ENCODE measurements around the gene PIH1D1. TPM values are rescaled to one million over a fixed set of nuclear protein-coding genes. Genes with fewer than 3 reads are reported as not detected.

Gene PIH1D1
- total RNA-seq, 2 experiments from 2014 or later = 152 to 154 TPM

DNA sequence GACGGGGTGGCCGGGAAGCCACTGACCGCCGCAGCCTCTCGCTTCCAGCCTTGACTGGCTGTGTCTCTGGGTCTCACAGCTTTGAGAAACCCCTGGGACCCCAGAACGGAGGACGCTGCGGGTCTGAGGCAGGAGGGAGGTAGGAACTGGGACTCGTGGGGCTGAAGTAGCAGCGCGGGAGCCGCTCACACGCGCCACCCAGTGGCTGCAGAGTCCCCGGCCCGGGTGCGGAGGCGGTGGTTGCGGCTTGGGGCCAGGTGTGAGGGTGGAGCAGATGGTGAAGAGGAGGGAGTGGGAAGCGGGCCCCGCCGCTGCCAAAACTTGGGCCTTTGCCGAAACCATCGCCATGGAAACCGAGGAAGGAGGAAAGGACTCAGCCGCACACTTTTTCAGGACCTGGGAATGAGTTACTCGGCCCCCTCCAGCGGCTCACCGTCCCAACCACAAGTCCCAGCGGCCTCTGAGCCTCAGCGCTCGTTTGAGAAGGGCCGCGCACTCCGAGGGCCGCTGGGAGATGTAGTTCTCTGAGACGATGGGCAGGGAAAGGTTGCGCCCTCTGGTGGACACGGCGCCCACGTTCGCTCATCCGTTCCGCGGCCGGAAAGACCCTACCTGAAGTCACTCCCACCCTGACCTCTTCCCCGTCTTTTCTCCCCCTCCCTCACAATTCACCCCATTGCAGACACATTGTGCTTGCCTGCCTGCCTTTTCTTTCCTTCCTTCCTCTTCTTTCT, 8.1 kb downstream of the PIH1D1 start:
- POLR2A ChIA-PET = interaction anchor here (0.6 to 1.0 kb wide), 2 partner anchors 8 to 33 kb away, joined by 3 read pairs; no protein-coding TSS in a partner anchor
- CTCF ChIA-PET = interaction anchor here (0.6 to 3.8 kb wide), 14 partner anchors 11 to 336 kb away, joined by 3 to 20 read pairs (median 4); partner anchors contain the start of gene KASH5

DNA sequence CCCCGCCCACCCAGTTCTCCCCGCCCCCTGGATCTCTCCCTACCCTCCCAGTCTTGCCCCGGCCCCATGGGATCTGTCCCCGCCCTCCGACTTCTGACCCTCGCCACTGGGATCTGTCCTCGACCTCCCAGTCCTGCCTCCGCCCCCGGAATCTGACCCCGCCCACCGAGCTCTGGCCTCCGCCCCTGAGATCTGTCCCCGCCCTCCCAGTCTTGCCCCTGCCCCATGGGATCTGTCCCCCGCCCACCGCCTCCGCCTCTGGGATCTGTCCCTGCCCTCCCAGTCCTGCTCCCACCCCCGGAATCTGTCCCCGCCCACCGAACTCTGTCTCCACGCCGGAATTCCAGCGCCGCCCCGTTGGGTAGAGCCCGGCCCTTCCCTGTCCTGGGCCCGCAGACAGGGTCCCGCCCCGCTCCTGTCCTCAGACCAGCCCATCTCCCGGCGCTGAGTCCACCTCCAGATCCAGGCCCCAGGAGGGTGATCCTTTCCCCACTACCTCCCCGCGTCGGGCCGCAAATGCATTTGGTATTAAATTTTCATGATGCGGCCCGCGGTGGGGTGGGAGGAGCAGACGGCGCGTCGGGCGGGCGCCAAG, 8.7 kb downstream of the PIH1D1 start:
- POLR2A ChIA-PET = interaction anchor here (0.6 kb wide), 1 partner anchor 9 kb away, joined by 3 read pairs; no protein-coding TSS in a partner anchor
- CTCF ChIA-PET = interaction anchor here (0.6 to 3.8 kb wide), 11 partner anchors 17 to 120 kb away, joined by 3 to 20 read pairs (median 3); partner anchors contain the start of gene KASH5

DNA sequence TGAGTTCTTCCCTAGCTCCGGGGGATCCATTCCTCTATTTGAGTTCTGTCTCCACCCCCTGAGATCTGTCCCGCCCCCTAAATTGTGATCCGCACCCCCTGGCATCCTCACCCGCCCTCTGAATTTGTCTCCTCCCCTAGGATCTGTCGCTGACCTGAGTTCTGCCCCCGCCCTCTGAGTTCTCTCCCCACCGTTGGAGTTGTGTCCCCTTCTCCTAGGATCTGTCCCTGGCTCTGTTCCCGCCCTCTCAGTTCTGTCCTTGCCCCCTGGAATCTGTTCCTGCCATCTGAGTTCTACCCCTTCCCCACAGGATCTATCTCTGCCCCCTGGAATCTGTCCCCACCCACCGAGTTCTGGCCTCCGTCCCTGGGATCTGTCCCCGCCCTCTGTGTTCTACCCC, 9.3 kb downstream of the PIH1D1 start:
- POLR2A ChIA-PET = no interaction called here
- CTCF ChIA-PET = interaction anchor here (0.8 to 1.8 kb wide), 6 partner anchors 23 to 120 kb away, joined by 3 to 11 read pairs (median 4); partner anchors contain the start of gene KASH5

DNA sequence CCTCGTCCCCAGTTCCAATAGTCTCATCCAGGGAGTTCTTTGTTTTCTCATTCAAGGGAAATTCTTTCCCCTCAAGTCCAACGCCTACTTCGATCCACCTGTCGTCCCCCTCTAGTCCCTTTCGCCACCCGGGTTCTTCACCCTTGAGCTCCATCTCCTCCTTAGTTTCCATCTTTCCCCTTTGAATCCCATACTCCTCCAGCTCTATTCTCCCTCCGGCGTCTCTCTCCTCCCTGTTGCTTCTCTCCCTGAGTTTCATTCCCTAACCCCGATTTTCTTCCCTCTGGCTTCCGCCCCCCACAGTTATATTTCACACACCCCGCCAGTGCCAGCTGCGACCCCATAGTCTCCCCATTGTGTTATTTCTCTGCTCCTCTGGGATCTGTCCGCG, 9.7 kb downstream of the PIH1D1 start:
- CTCF ChIA-PET = interaction anchor here (0.8 to 1.8 kb wide), 3 partner anchors 31 to 119 kb away, joined by 4 to 11 read pairs (median 8); no protein-coding TSS in a partner anchor
- POLR2A ChIA-PET = no interaction called here

DNA sequence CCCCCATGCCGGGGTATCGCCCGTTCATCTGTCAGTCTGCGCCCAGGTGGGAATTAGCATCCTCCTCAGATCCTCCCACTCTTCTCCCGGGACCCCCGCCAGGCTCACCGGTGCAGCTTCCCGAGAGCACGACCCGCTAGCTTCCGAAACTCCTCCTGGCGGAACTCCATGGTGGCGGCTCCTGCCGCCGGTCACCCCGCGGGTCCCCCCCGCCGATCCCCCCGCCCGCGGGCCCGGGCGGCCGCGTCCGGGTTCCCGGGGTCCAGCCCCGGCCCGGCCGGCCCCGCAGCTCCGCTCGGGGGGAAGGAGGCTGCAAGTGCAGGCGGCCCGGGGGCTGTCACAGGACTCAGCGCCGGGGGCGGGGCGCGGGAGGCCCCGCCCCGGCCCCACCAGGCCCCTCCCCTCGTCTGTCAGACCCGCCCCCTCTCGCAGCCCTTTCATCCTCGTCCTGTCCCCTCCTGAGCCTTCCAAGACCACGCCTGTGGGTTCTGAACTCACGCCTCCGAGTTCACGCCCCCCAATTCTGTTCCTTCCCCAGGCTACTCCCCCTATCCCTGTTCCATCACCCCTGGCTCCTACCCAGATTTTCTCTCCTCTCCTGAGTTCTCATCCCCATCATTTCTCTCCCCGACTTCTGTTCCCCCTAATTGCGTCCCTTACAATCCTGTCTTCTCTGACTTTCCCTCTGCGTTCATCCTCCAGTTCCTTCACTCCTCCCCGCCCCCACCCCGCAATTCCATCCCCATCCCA, 10.2 kb downstream of the PIH1D1 start, which contains the start of gene SLC17A7:
SLC17A7 (minus strand) TSS at position 318 of the 750 bp plus-strand sequence; CDS start at position 170, 148 bp downstream.
- ChIA-PET CTCF (interaction anchor here (1.6 to 2.2 kb wide), 3 partner anchors 32 to 50 kb away, joined by 7 to 11 read pairs (median 8); partner anchors contain the start of gene FLT3LG), POLR2A (interaction anchor here (0.6 kb wide), 1 partner anchor 31 kb away, joined by 7 read pairs; no protein-coding TSS in a partner anchor)

DNA sequence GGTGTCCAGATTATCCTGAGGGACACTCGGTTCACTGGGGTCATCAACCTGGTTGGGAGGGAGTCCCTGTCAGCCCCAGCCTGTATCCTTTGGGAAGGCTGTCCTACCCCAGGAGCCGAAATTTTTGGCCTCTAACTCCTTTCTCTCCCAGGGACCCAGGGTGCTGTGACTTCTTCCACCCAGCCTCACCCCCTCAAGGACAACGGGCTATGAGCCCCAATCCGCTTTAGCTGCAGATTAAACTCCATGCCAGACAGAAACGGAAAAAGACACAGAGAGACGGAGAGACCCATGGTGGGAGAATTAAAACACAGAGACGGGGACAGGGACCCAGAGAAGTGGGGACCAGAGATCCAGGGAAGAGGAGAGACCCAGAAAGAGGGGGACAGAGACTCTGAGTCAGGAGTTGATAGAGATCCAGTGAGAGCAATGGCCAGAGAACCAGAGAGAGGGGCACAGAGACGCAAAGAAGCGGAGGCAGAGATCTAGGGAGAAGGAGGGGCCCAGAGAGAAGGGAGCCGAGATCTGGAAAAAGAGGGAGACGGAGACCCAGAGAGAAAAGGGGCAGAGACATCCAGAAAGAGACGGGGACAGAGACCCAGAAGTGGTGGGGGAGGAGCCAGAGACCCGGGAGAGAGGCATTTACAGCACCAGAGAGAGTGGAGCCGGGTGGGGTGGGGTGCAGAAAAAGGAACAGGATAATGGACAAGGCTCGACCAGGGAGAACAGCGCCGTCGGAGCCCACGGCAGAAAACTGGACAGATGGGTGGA, 11.0 kb downstream of the PIH1D1 start:
- ChIA-PET CTCF (interaction anchor here (1.2 to 2.2 kb wide), 2 partner anchors 9 to 33 kb away, joined by 4 to 7 read pairs; partner anchors contain the start of gene FLT3LG), POLR2A (interaction anchor here (0.6 kb wide), 1 partner anchor 30 kb away, joined by 7 read pairs; no protein-coding TSS in a partner anchor)

DNA sequence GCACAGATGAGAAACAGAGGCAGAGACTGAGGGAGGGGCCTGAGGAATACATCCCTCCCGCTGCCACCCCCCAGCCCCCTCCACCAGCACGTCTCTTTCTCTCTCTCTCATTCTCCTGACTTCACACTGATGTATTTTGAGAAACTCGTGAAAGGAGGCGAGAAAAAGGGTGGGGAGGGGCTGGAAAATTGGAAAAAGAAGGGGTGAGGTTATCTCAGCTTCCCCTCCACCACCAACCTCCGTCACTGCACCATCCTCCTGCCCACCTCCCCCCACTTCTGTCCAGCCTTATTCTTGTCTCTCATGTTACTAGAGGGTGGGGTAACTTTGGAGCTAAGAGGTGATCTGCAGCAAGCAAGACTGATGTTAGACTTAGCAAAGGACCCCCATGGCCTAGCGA, 11.8 kb downstream of the PIH1D1 start:
- ChIA-PET POLR2A (no interaction called here), CTCF (interaction anchor here (1.2 to 2.2 kb wide), 2 partner anchors 8 to 33 kb away, joined by 4 to 7 read pairs; partner anchors contain the start of gene FLT3LG)

DNA sequence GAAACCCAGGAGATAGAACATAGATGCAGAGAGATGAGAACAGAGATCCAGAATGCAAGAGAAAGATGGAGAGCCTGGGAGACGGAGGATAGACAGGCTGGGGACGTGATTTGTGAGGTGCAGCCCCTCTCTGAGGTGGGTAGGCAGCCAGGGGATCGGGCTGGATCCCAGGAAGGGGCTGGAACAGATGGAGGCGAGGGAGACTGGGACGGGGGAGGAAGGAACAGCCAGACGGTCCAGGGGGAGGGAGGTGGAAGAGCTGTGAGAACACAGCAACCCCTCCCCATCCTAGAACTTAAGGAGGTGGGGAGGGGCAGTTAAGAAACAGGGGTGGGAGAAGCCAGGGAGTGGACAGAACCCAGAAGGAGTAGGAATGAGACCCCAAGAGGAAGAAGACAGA, 13.4 kb downstream of the PIH1D1 start:
- ChIA-PET POLR2A (no interaction called here), CTCF (interaction anchor here (1.1 kb wide), 1 partner anchor 27 kb away, joined by 3 read pairs; no protein-coding TSS in a partner anchor)

DNA sequence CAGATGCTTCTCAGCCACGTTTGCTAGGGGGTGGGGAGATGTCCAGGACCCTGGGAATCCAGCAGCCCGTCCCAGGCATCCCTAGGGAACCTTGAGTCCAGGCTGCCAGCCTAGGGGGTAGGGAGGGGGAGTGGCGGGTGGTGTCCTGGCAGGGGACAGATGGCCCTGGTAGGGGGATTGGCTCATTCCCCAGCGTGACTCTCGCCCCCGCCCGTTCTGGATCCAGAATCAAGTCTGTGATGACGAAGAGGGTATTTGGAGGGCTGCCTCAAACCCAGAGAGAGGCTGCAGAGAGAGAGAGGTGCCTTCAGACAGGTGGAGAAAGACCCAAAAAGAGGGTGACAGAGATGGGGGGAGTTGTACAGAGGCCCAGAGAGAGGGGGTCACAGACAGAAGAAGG, 14.4 kb downstream of the PIH1D1 start:
- CTCF ChIA-PET = interaction anchor here (0.6 kb wide), 1 partner anchor 654 kb away, joined by 3 read pairs; no protein-coding TSS in a partner anchor
- POLR2A ChIA-PET = no interaction called here

DNA sequence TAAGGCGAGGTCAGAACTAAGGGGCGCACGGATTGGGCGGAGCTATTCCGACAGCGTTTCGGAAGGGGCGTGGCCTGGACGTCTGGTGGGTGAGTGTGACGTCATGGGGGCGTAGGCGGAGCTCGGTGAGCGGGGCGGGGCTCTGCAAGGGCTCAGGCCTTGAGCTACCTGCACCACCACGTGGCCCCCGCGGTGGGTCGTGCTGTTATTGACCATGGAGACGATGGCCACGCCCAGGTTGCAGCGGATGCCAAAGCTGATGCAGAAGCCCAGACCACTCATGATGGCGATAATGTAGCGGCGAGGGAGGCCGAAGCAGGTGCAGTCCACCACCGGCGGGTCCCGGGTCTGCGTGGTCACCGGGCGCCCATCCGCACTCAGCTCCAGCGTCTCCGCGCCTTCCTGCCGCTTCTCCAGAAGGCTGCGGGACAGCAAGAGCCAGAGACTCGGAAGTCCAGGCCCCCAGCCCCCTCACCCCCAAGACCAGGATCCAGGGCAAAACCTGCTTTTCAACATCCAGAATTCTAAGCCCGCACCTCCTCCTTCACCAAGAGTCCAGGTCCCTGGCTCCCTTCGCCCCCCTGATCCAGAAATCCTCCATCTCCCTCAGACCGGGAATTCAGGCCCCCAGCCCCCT, 15.1 kb downstream of the PIH1D1 start:
- ChIA-PET CTCF (interaction anchor here (0.6 to 1.3 kb wide), 5 partner anchors 10 to 653 kb away, joined by 3 to 5 read pairs (median 3); partner anchors contain the start of gene FLT3LG), POLR2A (no interaction called here)

DNA sequence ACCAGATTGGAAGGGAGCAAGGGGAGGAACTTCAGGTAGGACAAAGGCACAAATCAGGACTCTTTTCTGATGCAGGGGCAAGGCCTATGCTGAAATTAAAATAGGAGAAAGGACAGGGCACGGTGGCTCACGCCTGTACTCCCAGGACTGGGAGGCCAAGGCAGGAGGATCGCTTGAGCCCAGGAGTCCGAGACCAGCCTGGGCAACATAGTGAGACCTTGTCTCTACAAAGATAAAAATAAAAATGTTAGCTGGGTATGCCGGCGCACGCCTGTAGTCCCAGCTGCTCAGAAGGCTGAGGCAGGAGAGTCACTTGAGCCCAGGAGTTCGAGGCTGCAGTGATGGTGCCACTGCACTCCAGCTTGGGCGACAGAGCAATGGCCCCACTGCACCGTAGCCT, 15.9 kb downstream of the PIH1D1 start:
- ChIA-PET POLR2A (no interaction called here), CTCF (interaction anchor here (0.7 to 1.3 kb wide), 4 partner anchors 9 to 44 kb away, joined by 3 to 5 read pairs (median 3); partner anchors contain the start of gene FLT3LG)

DNA sequence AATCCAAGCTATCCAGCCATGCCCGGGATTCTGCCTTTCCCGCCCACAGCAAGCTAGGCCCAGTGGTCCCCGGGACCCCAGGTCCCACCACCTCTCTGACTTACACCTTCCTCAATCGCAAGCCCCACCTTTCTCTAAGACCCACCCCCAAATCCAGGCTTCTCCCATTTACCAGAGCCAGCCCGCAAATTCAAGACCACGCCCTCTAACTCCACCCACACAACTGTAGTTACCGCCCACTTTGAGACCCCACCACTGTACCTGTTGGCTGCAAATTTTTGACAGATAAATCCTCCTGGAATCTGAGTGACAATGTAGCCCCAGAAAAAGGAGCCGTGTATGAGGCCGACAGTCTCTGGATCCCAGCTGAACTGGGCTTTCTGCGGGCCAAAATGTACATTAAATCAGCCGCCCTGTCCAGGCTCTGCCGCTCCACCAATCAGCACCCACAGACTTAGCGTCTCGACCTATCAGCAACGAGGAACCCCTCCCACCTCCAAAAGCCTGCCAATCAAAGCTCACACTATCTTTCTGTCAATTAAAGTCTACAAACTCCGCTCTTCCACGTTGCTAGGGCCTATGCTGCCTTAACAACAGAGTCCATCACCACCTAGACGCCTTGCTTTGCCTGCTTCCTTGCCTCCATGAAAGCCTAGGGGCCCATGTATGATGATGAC, 16.6 kb downstream of the PIH1D1 start:
- ChIA-PET POLR2A (no interaction called here), CTCF (no interaction called here)

DNA sequence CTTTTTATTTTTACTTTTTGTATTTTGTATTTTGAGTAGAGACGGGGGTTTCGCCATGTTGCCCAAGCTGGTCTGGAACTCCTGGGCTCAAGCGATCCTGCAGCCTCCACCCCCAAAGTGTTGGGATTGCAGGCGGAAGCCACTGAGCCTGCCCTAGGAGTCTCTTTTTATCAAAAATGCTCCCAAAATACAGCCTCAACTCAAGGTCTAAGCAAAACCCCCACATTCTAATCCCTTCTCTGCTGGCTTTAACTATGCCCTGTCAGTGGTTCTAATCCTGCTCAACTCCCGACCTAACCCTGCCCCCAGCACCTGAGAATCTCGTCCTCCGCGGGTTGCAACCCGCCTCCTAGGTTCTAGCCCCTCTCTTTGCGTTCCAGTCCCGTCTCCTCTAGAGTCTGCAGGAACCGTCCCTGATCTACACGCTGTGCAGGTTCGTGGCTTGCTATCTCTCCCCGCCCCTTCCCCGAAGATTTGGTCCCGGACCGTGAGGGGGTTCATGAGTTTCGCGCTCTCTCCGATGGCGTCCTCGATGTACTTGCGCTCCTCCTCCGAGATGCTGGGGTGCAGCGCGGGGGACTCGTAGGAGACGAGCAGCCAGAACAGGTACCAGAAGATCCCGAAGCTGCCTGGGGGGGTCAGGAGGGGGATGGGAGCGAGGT, 18.2 kb downstream of the PIH1D1 start:
- ChIA-PET CTCF (no interaction called here), POLR2A (no interaction called here)

DNA sequence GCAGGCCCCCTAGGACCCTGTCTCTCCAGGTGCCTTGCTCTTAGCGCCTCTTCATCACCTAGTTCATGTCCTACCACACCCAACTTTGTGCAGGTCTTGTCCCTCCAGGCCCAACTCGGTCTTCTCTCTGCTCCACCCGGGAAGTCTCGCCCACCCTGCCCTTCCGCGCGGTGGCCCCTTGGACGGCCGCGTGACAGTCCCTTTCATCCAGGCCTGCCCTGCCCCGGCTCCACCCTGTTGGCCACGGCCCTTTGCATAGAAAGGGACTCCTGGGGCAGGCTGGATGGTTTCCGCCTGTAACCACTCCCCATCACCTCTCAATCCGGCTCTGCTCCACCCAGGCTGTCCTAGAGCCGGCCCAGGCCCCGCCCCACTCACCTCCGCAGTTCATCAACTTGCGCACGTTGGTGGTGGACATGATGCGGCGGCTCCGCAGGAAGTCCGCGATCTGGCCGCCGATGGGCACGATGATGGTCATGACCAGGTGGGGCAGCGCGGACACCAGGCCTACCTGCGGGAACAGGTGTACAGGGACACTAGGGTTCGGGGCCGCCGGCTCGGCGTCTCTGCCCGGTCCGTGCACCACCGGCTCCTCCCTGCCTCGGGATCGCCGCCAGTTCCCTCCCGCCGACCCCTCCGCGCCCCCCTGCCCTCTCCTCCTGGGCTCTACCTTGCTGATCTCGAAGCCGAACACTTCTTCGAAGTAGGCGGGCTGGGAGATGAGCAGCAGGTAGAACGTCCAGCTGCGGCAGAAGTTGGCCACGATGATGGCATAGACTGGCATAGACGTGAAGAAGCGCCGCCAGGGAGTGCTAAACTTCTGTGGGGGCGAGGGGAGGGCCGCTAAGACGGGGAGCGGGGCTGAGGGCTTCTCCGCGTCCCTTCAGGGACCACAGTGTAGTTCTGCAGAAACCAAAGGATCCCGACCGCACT, 19.2 kb downstream of the PIH1D1 start:
- ChIA-PET CTCF (interaction anchor here (1.1 to 1.3 kb wide), 2 partner anchors 8 to 42 kb away, joined by 3 to 4 read pairs; no protein-coding TSS in a partner anchor), POLR2A (no interaction called here)

DNA sequence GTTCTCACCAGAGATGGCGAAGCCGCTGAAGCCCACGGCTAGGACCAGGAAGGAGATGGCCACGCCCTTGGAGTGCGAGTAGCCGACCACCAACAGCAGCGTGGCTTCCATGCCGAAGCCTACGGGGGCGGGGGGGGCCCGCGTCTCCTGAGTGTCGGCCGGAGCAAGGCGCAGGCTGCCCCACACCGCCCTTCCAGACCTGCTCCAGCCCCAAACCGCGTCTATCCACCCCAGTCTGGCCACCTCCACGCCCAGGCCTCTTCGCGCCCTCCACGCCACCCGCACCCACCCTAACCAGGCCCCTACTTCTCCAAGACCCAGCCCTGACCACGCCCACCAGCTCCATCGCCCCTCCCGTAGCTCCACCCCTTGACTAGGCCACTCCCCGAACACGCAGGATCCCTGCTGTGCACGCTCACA, 20.3 kb downstream of the PIH1D1 start:
- ChIA-PET POLR2A (no interaction called here), CTCF (interaction anchor here (1.1 to 1.3 kb wide), 2 partner anchors 9 to 41 kb away, joined by 3 to 4 read pairs; no protein-coding TSS in a partner anchor)
